Central memory CD4-positive, alpha-beta T cell (primary cell): Measurements from ENCODE around the gene CHMP4A.
"Not testable (repeated sequence)": the region's sequence is repeated elsewhere in the genome, so short reads cannot be mapped to it uniquely, and the experiment has no call there.

Experiments used
- DNase-seq: peaks from one replicate; pipeline ENCODE4 v3.0.0; 2022

The CHMP4A gene

DNA sequence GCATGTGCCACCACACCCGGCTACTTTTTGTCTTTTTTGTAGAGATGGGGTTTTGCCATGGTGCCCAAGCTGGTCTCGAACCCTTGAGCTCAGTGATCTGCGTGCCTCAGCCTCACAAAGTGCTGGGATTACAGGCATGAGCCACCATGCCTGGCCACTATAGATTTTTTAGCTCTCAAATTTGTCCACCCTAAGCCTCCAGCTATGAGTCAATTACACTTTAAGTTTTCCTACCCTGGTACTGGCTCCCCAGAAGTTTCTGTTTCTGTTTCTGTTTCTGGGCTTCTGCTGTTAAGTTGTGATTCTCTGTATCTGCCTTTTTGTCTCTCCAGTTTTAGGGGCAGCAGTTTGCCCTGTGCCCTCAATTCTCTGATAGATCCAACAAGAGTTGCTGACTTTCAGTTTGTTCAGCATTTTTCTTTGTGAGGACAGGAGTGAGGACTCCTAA lies 33.5 kb upstream of the CHMP4A start:
- peak; percentile 37 for DNase-seq

DNA sequence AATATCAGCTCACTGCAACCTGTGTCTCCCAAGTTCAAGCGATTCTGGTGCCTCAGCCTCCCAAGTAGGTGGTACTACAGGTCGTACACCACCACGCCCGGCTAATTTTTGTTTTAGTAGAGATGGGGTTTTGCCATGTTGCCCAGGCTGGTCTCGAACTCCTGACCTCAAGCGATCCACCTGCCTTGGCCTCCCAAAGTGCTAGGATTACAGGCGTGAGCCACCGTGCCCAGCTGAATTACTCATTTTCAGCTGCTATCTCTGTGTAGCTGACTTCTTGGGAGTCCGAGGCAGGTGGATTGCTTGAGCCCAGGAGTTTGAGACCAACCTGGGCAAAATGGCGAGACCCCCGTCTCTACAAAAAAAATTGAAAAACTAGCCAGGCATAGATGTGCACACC lies 32.1 kb upstream of the CHMP4A start:
- DNase-seq = not testable (repeated sequence)

DNA sequence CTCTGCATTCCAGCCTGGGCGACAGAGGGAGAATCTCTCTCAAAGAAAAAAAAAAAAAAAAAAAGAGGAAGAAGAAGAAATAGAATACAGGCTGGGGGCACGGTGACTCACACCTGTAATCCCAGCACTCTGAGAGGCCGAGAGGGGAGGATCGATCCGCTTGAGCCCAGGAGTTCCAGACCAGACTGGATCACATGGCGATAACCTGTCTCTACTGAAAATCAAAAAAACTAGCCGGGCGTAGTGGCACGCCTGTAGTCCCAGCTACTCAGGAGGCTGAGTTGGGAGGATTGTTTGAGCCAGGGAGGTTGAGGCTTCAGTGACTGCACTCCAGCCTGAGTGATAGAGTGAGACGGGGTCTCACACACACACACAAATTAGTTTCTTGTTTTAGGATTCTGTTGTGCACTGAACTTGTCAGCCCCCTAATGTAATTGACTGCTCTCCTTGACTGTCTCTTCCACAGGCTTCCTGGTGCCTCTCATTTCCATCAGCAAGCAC lies 30.1 kb upstream of the CHMP4A start:
- DNase-seq = no peak

DNA sequence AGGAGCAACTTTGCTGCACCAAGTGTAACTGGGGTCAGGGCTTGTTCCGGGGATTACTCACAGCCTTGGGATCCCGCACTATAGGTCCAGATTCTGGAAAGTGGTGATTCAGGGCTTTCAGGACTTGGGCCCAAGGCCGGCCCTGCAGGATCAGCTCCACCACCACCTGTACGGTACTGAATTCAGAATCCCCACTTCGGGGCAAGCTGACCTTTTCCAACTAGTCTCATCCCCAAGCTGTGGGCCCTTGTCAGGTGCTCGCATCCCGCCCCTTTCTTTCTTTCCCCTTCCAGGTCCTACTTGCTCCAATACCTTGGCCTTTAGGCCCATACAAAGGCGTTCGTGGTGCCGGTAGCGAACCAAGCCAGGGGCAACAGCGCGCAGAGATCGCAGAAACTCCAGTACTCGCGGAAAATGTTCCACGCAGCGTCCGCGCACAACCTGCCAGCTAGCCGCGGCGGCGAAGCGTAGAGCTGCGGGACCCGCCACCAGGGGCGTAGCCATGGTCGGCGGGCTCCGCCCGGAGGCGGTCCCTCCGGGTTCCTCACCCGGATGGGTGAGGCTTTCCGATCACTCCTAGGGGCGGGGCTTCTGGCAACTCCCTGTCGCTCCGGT lies 28.6 kb upstream of the CHMP4A start:
- DNase-seq = peak; percentile 95

DNA sequence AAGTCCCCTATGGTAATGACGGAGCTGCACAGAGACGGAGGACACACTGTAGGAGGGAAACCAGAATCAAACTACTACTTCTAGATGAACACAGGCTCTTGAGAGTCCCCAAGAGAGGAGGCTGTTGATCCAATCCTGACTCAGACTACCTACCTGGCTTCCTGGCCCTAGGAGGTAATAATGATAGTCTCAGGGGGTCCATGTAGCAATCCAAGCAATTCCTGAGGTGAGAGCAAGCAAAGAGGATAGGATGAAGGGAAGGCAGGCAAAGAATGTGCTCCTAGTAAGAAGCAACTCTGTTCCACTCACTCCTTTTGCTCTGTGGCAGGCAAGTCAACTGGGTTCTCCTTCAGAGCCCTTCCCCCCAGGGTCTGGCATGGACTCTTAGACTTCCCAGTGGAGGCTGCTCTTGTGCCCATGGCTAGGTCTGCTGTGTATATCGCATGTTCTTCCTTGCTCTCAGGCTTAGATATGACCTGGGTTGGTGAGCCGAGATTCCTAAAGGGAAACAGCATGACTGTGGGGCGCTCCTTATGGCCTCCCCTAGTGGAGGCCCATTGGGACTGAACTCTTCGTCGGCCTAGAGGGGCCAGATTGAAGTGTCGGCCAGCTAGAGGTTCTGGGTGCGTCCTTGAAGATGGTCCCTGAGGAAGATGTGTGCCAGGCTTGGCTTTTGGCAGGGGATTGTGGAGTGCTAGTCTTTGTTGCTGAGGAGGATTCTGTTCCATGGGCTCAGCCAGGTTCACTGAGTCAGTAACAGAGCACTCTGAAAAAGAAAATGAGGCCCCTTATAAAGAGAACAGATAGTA lies 27.0 kb upstream of the CHMP4A start:
- no peak for DNase-seq

DNA sequence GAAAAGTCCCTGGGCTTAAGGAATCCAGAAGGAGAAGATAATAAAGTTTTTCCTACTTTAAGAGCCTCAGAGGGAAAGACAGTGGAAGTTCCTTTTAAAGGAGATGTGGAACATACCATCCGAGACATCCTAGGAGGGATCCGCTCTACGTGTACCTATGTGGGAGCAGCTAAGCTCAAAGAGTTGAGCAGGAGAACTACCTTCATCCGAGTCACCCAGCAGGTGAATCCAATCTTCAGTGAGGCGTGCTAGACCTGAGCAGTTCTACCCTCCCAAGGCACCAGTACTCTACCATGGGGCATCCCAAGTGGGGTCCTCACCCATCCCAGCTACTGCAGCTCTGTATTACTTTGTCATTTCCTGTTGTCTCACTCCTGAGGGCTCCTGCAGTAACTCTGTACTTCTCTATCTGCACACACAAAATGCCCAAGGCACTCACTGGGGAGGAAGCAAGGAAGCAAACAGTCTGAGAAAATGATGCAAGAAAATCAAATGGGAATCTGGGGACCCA lies 25.3 kb upstream of the CHMP4A start:
- DNase-seq = no peak

DNA sequence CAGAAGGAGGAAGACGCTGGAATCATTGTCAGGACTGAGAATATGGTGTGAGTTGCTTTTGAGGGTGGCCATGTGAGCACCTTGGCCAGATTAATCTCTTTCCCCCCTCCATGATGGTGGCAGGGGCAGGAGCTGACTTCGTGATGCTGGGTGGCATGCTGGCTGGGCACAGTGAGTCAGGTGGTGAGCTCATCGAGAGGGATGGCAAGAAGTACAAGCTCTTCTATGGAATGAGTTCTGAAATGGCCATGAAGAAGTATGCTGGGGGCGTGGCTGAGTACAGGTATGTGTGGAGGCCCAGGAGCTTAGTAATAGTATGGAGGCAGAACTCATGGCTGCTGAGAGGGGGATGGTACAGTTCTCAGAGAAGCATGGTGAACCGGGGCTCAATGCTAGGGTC lies 24.8 kb upstream of the CHMP4A start:
- no peak for DNase-seq

DNA sequence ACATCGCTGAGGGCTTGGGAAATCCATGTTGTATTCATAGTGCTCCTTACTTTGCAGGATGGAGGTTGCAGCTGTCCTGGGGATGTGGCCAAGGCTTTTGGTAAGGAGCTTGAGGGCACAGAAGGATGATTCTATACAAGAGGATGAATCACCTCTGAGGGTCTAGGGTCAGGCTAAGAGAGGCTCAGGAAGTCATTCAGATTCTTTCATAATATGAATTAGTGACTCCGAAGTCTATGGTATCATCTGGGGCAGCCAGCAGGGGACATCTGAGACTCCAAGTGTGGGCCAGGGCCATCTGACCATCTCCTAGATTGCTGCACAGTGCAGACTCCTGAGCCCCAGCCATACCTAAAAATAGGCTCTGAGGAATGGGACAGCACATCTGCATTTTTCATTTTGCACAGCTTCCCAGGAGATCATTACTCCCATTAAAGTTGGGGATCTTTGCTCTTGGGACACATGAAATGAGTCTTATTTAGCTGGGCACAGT lies 24.2 kb upstream of the CHMP4A start:
- DNase-seq = no peak

DNA sequence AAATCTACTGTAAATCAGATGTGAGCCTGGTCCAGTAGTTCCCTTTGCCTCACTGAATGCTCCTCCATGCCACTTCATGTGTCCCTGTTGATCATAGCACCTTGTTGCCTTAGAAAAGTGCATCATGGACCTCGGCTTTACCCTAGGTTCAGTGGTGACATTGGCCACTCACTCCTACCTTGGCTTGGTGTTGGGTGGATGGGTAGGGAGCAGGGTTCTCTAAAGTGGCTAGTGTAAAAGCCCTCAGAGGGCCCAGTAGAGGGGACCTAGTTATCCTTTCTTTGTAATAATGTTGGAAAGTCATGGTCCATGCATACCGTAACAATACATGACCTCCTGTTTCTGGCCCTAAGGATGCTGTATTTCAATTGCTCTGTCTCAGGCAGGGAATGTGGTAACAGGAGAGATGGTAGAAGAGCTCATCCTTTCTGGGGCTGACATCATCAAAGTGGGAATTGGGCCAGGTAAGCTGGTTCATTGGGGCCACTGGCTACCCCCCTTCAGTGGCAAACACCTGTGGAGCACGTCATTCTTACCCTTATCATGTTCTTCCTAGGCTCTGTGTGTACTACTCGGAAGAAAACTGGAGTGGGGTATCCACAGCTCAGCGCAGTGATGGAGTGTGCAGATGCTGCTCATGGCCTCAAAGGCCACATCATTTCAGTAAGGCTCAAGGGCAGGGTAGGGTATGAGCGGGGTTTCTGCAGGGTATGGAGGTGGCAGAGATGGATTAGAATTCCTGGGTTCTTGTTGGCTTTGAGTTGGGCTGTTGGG lies 23.6 kb upstream of the CHMP4A start:
- DNase-seq = no peak

DNA sequence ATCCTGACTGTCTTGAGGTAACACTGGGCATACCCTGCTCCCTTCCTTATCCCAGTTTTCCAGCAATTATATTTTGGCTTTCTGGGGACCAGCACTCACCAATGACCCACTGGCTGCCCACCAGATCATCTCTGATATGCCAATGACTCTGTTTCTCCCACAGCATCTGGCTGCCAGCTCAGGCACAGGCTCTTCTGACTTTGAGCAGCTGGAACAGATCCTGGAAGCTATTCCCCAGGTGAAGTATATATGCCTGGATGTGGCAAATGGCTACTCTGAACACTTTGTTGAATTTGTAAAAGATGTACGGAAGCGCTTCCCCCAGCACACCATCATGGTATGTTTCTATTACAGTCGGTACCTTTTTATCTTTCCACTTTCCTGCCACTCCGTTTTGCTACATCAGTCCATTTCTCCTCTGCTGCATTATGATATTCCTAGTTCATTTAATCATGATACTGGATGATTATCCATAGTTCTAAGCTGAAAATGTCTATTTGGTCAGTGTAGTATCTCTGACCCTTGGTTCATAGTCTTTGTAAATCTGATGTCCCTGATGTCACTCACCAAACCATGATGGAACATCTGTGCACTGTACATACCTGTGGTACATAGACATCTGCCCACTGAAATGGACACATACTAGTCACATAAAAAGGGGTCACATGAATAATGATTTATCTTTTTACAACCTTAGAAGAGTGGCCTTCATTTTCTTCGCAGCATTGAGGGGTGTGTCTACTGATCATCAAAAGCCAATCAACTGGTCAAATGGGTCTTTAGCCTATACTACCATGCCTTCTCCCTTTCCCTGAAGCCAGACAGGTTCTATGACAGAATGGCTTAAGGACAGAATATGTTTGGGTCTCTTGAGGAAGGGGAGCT lies 22.8 kb upstream of the CHMP4A start:
- no peak for DNase-seq

DNA sequence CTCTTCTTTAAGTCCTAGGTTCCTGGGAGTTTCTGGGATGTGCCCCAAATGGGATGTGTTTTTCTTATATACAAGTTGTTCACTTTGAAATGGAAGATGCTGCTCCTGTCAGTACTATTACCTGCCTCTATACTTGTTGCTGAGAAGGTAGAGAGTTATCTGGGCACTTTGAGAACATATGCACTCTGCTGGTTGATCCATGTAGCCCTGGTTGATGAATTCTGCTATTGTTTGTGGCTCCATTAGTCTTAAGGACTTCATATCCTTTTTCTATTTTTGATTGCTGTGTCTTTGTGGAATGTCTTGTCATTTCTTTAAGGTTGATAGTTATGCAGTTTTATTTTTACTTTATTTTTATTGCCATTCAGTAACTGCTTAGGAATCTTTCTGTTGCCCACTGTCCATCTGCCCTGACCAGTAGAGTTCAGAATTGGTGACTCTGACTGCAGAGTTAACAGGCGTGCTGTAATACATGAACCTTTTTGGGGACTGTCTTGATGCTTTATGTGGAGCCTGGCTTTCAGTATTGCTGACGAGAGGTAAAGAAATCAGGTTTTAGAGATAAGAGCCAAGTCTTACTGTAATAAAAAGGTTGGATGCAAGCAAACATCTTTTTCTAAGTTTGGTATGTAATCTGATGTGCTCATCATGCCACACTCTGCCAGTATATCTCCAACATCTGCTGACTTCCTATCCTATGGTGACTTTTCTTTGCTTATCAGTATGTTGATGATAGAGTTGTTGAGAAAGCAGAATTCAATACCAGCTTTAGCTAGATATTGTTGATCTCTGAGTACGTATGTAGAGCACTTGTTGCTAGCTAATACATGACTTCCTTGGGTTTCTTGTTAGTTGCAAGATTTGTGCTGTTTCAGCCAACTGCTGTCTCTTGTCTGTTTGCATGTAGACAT lies 21.1 kb upstream of the CHMP4A start:
- no peak for DNase-seq

DNA sequence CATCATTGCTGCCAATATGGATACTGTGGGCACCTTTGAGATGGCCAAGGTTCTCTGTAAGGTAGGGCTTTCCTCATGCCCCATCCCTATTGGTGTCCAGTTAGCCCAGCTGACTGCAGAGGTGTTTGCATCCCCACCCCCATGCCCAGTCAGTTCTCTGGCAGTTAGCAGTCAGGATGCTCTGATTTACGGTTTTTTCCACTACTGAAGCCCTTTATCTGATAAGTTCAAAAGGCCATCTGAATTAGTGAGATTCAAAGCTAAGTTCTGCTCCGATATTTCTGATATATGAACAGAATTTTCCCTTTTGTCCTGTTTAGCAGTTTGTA lies 20.2 kb upstream of the CHMP4A start:
- DNase-seq = no peak

DNA sequence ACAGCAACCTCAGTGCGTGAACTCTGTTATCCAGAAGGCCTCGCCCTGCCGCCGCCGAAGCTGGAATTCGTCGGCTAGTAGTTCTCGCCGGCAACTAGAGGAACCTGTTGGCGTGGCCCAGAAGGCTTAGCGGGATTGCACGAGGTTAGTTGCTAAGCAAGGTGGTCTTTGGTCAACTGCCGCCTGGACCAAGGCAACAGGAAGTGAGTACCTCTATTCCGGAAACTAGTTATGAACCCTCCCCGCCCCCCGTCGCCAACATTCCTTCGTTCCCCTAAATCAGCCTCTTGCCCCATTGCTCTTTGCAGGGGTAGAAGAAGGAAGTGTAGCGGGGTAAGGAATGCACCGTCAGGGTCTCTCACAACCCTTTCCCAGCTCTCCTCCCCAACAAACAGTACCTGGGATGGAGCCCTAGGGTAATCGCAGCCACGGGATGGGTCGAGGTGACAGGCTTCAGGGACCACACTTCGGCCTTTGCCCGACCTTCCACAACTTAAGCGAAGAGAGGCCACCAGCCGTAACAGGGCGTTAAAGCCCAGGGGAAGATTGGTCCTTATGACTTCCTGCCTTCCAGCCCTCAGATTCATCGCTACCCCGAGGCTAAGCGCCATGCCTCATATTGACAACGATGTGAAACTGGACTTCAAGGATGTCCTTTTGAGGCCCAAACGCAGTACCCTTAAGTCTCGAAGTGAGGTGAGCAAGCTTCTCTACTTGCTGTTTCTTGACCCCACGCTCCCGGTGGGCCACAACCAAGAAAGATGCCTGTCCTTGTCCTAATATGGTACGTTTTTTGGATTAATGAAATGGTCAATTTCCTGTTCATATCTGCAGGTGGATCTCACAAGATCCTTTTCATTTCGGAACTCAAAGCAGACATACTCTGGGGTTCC lies 19.6 kb upstream of the CHMP4A start, which contains the start of gene GMPR2:
GMPR2 (plus strand) TSS at position 285 of the 893 bp plus-strand sequence; CDS start at position 610, 325 bp downstream.
- no peak for DNase-seq

DNA sequence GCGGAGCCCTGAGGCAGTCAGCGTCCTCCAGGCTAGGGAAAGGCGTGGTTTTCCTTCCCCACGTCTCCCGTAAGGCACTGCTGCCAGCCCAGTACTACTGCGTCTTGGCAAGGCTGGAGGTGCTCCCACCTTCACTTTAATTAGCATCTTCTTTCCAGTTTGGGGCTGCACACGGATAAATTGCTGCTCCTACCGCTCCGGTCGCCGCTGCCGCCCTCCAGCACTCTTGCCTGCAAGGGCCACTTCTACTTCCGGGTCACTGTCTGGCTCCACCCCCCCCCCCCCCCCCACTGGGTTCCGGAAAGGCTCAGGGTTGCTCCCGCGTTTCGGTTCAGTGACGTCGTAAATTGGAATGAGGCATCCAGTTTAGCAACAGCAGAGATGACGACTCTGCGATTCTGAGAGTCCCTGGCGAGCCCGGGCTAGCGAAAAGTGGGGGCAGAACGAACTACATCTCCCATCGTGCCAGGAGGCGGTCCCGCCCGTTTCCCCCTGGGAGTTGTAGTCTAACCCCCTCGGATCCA lies 18.9 kb upstream of the CHMP4A start, which contains the start of gene NEDD8:
NEDD8 (minus strand) TSS at position 247 of the 524 bp plus-strand sequence; CDS start at position 147, 100 bp downstream.
- DNase-seq = peak; percentile 88

DNA sequence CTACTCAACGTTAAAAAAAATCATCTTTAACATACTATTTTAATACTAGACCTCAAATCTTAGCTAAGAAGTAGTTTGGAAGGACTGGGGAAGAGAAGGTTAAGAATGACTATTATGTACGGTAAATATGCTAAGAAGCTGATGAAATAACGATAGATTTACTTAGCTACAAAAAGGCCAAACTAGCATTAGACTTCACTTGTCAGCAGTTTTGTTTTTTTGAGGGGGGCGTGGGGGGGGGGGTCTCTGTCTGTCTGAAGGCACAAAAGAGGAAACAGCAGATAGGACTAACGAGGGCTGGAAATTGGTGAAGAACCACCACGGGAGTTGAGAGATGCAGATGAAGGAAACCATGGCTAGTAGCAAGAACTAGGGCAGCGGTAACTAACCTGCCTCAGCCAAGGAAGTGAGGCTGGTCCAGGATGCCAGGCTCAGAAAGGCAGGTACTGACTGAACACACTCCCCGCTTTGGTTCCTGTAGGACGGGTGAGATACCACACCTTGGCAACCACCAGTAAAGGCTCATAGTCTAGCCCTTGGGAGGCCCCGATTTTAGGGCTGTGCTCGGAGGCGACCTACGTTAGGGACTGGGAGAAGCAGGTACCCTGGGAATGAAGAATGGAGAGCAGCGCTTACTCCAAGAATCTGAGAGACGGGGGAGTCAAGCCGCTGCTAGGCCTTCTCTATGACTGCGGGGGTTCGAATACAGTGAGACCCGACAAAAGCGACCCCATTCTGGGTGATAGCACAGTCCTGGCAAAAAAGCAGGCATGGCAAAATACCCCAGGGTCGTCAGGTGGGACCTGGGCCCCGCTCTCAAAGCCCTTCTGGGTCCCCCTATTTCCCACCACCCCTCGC lies 18.2 kb upstream of the CHMP4A start:
- DNase-seq = peak; percentile 30

DNA sequence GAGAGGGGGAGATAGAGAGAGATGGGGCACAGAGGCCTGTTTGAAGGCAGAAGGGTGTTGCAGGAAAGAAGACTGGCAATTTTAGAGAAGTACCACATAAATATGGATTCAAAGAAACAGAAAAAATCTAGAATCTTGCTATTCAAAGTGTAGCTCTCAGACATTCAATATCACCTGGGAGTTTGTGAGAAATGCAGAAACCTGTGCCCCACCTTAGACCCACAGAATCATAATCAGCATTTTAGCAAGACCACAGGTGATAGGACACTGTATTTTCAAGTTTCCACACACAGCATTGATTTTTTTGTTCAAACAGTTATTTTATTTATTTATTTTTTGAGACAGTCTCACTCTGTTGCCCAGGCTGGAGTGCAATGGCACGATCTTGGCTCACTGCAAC lies 15.6 kb upstream of the CHMP4A start:
- no peak for DNase-seq

DNA sequence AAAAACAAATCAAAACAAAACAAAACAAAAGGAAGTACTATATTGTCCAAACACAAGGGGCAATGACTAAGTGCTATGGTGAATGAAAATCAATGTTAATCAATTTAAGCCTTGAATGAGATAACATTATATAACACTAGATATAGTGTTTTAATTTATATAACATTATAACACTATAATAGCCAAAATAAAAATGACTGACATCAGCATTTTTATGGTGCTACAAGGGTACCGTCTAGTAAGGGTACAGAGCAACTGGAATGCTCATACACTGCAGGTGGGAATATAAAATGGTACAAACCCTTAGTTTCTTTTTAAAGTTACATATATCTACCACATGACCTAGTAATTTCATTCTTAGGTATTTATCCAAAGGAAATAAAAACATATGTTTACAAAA lies 13.2 kb upstream of the CHMP4A start:
- DNase-seq = no peak

DNA sequence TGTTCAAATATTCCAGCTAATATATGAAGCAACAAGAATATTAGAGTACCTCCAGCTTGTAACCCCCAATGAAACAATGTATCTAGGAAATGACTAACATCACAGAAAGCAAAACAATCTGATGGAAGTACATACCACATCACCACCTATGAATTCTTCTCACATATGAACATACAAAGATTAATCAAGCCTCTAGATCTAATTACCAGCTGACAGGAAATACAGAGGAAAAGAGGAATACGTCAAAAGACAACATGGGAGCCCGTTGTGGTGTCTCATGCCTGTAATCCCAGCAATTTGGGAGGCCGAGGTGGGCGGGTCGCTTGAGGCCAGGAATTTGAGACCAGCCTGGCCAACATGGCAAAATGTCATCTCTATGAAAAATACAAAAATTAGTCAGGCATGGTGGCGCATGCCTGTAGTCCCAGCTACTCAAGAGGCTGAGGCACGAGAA lies 11.4 kb upstream of the CHMP4A start:
- DNase-seq = no peak
